NB4 (cell line): Measurements from ENCODE around the gene HIVEP2.

ENCODE experiments used
- MAX ChIP-seq: IDR thresholded peaks from 2 replicates; pipeline ENCODE4 v1.6.1; 2011; ENCODE audit warnings: low read depth, low read length
- MYC ChIP-seq: IDR thresholded peaks from 2 replicates; pipeline ENCODE4 v1.6.1; 2011; ENCODE audit warnings: low read depth, low read length
- POLR2A ChIP-seq: IDR thresholded peaks from 2 replicates; pipeline ENCODE4 v1.6.1; 2011; ENCODE audit warnings: mild to moderate bottlenecking; ENCODE audit not compliant: insufficient read length; ENCODE audit errors: extremely low read depth
- TF ChIP-seq, protein P1 (sequence below): IDR thresholded peaks from one replicate; pipeline ENCODE4 v1.5.1; 2012; ENCODE audit warnings: low read depth, low read length

- TF ChIP-seq POLR2A (no peak), MAX (no peak), MYC (no peak)
- TF ChIP-seq, protein P1, sequence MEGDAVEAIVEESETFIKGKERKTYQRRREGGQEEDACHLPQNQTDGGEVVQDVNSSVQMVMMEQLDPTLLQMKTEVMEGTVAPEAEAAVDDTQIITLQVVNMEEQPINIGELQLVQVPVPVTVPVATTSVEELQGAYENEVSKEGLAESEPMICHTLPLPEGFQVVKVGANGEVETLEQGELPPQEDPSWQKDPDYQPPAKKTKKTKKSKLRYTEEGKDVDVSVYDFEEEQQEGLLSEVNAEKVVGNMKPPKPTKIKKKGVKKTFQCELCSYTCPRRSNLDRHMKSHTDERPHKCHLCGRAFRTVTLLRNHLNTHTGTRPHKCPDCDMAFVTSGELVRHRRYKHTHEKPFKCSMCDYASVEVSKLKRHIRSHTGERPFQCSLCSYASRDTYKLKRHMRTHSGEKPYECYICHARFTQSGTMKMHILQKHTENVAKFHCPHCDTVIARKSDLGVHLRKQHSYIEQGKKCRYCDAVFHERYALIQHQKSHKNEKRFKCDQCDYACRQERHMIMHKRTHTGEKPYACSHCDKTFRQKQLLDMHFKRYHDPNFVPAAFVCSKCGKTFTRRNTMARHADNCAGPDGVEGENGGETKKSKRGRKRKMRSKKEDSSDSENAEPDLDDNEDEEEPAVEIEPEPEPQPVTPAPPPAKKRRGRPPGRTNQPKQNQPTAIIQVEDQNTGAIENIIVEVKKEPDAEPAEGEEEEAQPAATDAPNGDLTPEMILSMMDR, result no peak
Measured at GRCh38 chr6:142783499-142783898, 161.5 kb downstream of the HIVEP2 start.
